ENCODE results near the gene MXI1.
"Not testable (repeated sequence)": the region's sequence is repeated elsewhere in the genome, so short reads cannot be mapped to it uniquely, and the experiment has no call there.

Gene MXI1

GRCh38 chr10:110263164-110263563 is 55.8 kb downstream of the MXI1 start:
- Histone ChIP-seq H3K36me3 (ENCODE audit: control insufficient read depth in 2 of 2, insufficient read depth in 2 of 2, low read length in 2 of 2) (no peaks in the 10 kb centered on the region), H3K9ac (ENCODE audit: low read length in 2 of 2) (no peak overlapping the region), H3K27me3 (ENCODE audit: control insufficient read depth in 1 of 2, insufficient read depth in 2 of 2, low read length in 2 of 2) (no peaks in the 10 kb centered on the region), H3K9me3 (ENCODE audit: control insufficient read depth in 2 of 2, low read length in 2 of 2) (no peaks in the 10 kb centered on the region), H3K4me1 (ENCODE audit: control insufficient read depth, insufficient read depth, low read length) (no peaks in the 10 kb centered on the region), H3K27ac (ENCODE audit: low read length) (no peak overlapping the region), H3K4me3 (ENCODE audit: low read length in 2 of 2) (no peak overlapping the region)

- H3K9ac ChIP-seq (ENCODE audit: low read length in 2 of 2): no peak overlapping the region
- no peak overlapping the region for H3K4me3 ChIP-seq (ENCODE audit: low read length in 2 of 2)
- no peaks in the 10 kb centered on the region for H3K27me3 ChIP-seq (ENCODE audit: control insufficient read depth in 1 of 2, insufficient read depth in 2 of 2, low read length in 2 of 2)
- no peak overlapping the region for H3K27ac ChIP-seq (ENCODE audit: low read length)
- H3K9me3 ChIP-seq (ENCODE audit: control insufficient read depth in 2 of 2, low read length in 2 of 2): no peaks in the 10 kb centered on the region
- H3K4me1 ChIP-seq (ENCODE audit: control insufficient read depth, insufficient read depth, low read length): no peaks in the 10 kb centered on the region
- H3K36me3 ChIP-seq (ENCODE audit: control insufficient read depth in 2 of 2, insufficient read depth in 2 of 2, low read length in 2 of 2): no peaks in the 10 kb centered on the region
Observed at GRCh38 chr10:110265573-110266193, 58.3 kb downstream of the MXI1 start.

- no peaks in the 10 kb centered on the region for H3K27me3 ChIP-seq (ENCODE audit: control insufficient read depth in 1 of 2, insufficient read depth in 2 of 2, low read length in 2 of 2)
- no peak overlapping the region for H3K9ac ChIP-seq (ENCODE audit: low read length in 2 of 2)
- H3K9me3 ChIP-seq (ENCODE audit: control insufficient read depth in 2 of 2, low read length in 2 of 2): no peaks in the 10 kb centered on the region
- no peaks in the 10 kb centered on the region for H3K36me3 ChIP-seq (ENCODE audit: control insufficient read depth in 2 of 2, insufficient read depth in 2 of 2, low read length in 2 of 2)
- H3K4me1 ChIP-seq (ENCODE audit: control insufficient read depth, insufficient read depth, low read length): no peaks in the 10 kb centered on the region
- H3K27ac ChIP-seq (ENCODE audit: low read length): no peak overlapping the region
- H3K4me3 ChIP-seq (ENCODE audit: low read length in 2 of 2): no peak overlapping the region
Observed at GRCh38 chr10:110267276-110267675, 59.9 kb downstream of the MXI1 start.

GRCh38 chr10:110268442-110268841 is 61.0 kb downstream of the MXI1 start:
- Histone ChIP-seq H3K4me3 (ENCODE audit: low read length in 2 of 2) (no peak overlapping the region), H3K36me3 (ENCODE audit: control insufficient read depth in 2 of 2, insufficient read depth in 2 of 2, low read length in 2 of 2) (no peaks in the 10 kb centered on the region), H3K27ac (ENCODE audit: low read length) (no peak overlapping the region), H3K4me1 (ENCODE audit: control insufficient read depth, insufficient read depth, low read length) (peaks cover under 1% of the 10 kb centered on the region), H3K9me3 (ENCODE audit: control insufficient read depth in 2 of 2, low read length in 2 of 2) (no peaks in the 10 kb centered on the region), H3K27me3 (ENCODE audit: control insufficient read depth in 1 of 2, insufficient read depth in 2 of 2, low read length in 2 of 2) (no peaks in the 10 kb centered on the region), H3K9ac (ENCODE audit: low read length in 2 of 2) (no peak overlapping the region)

GRCh38 chr10:110268971-110269370 is 61.6 kb downstream of the MXI1 start:
- Histone ChIP-seq H3K27me3 (ENCODE audit: control insufficient read depth in 1 of 2, insufficient read depth in 2 of 2, low read length in 2 of 2) (no peaks in the 10 kb centered on the region), H3K27ac (ENCODE audit: low read length) (peak overlapping the region; percentile 56), H3K9ac (ENCODE audit: low read length in 2 of 2) (peak overlapping the region; percentile 30 to 59), H3K4me1 (ENCODE audit: control insufficient read depth, insufficient read depth, low read length) (peaks cover 5% of the 10 kb centered on the region), H3K36me3 (ENCODE audit: control insufficient read depth in 2 of 2, insufficient read depth in 2 of 2, low read length in 2 of 2) (no peaks in the 10 kb centered on the region), H3K4me3 (ENCODE audit: low read length in 2 of 2) (peak overlapping the region; percentile 50 to 52), H3K9me3 (ENCODE audit: control insufficient read depth in 2 of 2, low read length in 2 of 2) (no peaks in the 10 kb centered on the region)

- no peaks in the 10 kb centered on the region for H3K36me3 ChIP-seq (ENCODE audit: control insufficient read depth in 2 of 2, insufficient read depth in 2 of 2, low read length in 2 of 2)
- H3K9ac ChIP-seq (ENCODE audit: low read length in 2 of 2): peak overlapping the region; percentile 30 to 59
- peak overlapping the region; percentile 50 to 52 for H3K4me3 ChIP-seq (ENCODE audit: low read length in 2 of 2)
- peak overlapping the region; percentile 56 for H3K27ac ChIP-seq (ENCODE audit: low read length)
- H3K4me1 ChIP-seq (ENCODE audit: control insufficient read depth, insufficient read depth, low read length): peaks cover 11% of the 10 kb centered on the region
- no peaks in the 10 kb centered on the region for H3K9me3 ChIP-seq (ENCODE audit: control insufficient read depth in 2 of 2, low read length in 2 of 2)
- no peaks in the 10 kb centered on the region for H3K27me3 ChIP-seq (ENCODE audit: control insufficient read depth in 1 of 2, insufficient read depth in 2 of 2, low read length in 2 of 2)
Observed at GRCh38 chr10:110269374-110270318, 62.2 kb downstream of the MXI1 start.

GRCh38 chr10:110272995-110273394 is 65.6 kb downstream of the MXI1 start:
- H3K4me3 ChIP-seq (ENCODE audit: low read length in 2 of 2); H3K9ac ChIP-seq (ENCODE audit: low read length in 2 of 2); H3K36me3 ChIP-seq (ENCODE audit: control insufficient read depth in 2 of 2, insufficient read depth in 2 of 2, low read length in 2 of 2); H3K27ac ChIP-seq (ENCODE audit: low read length); H3K27me3 ChIP-seq (ENCODE audit: control insufficient read depth in 1 of 2, insufficient read depth in 2 of 2, low read length in 2 of 2); H3K9me3 ChIP-seq (ENCODE audit: control insufficient read depth in 2 of 2, low read length in 2 of 2): not testable (repeated sequence)
- H3K4me1 ChIP-seq (ENCODE audit: control insufficient read depth, insufficient read depth, low read length): peaks cover 11% of the 10 kb centered on the region

- Histone ChIP-seq H3K9me3 (ENCODE audit: control insufficient read depth in 2 of 2, low read length in 2 of 2) (no peaks in the 10 kb centered on the region), H3K9ac (ENCODE audit: low read length in 2 of 2) (no peak overlapping the region), H3K36me3 (ENCODE audit: control insufficient read depth in 2 of 2, insufficient read depth in 2 of 2, low read length in 2 of 2) (no peaks in the 10 kb centered on the region), H3K4me1 (ENCODE audit: control insufficient read depth, insufficient read depth, low read length) (peaks cover 11% of the 10 kb centered on the region), H3K27me3 (ENCODE audit: control insufficient read depth in 1 of 2, insufficient read depth in 2 of 2, low read length in 2 of 2) (no peaks in the 10 kb centered on the region), H3K27ac (ENCODE audit: low read length) (no peak overlapping the region), H3K4me3 (ENCODE audit: low read length in 2 of 2) (peak overlapping the region in 1 of 2 donors; percentile 10)
Observed at GRCh38 chr10:110273474-110273873, 66.1 kb downstream of the MXI1 start.

- no peak overlapping the region for H3K4me3 ChIP-seq (ENCODE audit: low read length in 2 of 2)
- H3K9me3 ChIP-seq (ENCODE audit: control insufficient read depth in 2 of 2, low read length in 2 of 2): no peaks in the 10 kb centered on the region
- H3K27ac ChIP-seq (ENCODE audit: low read length): no peak overlapping the region
- H3K9ac ChIP-seq (ENCODE audit: low read length in 2 of 2): no peak overlapping the region
- peaks cover 11% of the 10 kb centered on the region for H3K4me1 ChIP-seq (ENCODE audit: control insufficient read depth, insufficient read depth, low read length)
- no peaks in the 10 kb centered on the region for H3K36me3 ChIP-seq (ENCODE audit: control insufficient read depth in 2 of 2, insufficient read depth in 2 of 2, low read length in 2 of 2)
- H3K27me3 ChIP-seq (ENCODE audit: control insufficient read depth in 1 of 2, insufficient read depth in 2 of 2, low read length in 2 of 2): no peaks in the 10 kb centered on the region
Observed at GRCh38 chr10:110274072-110274627, 66.7 kb downstream of the MXI1 start.

GRCh38 chr10:110274647-110275046 is 67.2 kb downstream of the MXI1 start:
- H3K27ac ChIP-seq (ENCODE audit: low read length): no peak overlapping the region
- peaks cover 11% of the 10 kb centered on the region for H3K4me1 ChIP-seq (ENCODE audit: control insufficient read depth, insufficient read depth, low read length)
- no peak overlapping the region for H3K9ac ChIP-seq (ENCODE audit: low read length in 2 of 2)

More at GRCh38 chr10:110274647-110275046, 67.2 kb downstream of the MXI1 start:
- Histone ChIP-seq H3K27me3 (ENCODE audit: control insufficient read depth in 1 of 2, insufficient read depth in 2 of 2, low read length in 2 of 2) (no peaks in the 10 kb centered on the region), H3K9me3 (ENCODE audit: control insufficient read depth in 2 of 2, low read length in 2 of 2) (no peaks in the 10 kb centered on the region), H3K4me3 (ENCODE audit: low read length in 2 of 2) (no peak overlapping the region), H3K36me3 (ENCODE audit: control insufficient read depth in 2 of 2, insufficient read depth in 2 of 2, low read length in 2 of 2) (no peaks in the 10 kb centered on the region)
